BJ (cell line): ENCODE measurements around the gene ADD1. TPM values are rescaled to one million over a fixed set of nuclear protein-coding genes. Genes with fewer than 3 reads are reported as not detected.

Experiments used
- CTCF ChIA-PET: fragments of 350-600 bp; formaldehyde crosslinking; extraction: SDS; loops from one replicate; lab custom pipeline; 2021; ENCODE audit warnings: antibody characterized with exemption, inconsistent platforms; lab: Yijun Ruan, JAX
- POLR2A ChIA-PET: fragments of 300-600 bp; sonication (Branson Sonifier 250); formaldehyde crosslinking; extraction: SDS; loops from one replicate; lab custom pipeline; 2021; ENCODE audit warnings: antibody characterized with exemption; lab: Charles Lee
- DNase-seq: peaks from one replicate; pipeline ENCODE4 v3.0.0-alpha.2; 2011; ENCODE audit warnings: low read depth
- H3K27me3 ChIP-seq: 2 replicates; pipeline ENCODE4 v1.6.0; 2011; ENCODE audit warnings: low read length; ENCODE audit not compliant: control insufficient read depth, insufficient read depth
- H3K36me3 ChIP-seq: 2 replicates; pipeline ENCODE4 v1.5.1; 2011; ENCODE audit warnings: low read length; ENCODE audit not compliant: control insufficient read depth, insufficient read depth
- H3K4me3 ChIP-seq: 2 replicates; pipeline ENCODE4 v1.5.1; 2011; ENCODE audit warnings: low read depth, mild to moderate bottlenecking, control low read depth, low read length
- CTCF ChIP-seq: IDR thresholded peaks from 2 replicates; pipeline ENCODE4 v1.5.1; 2011; ENCODE audit warnings: low read depth, mild to moderate bottlenecking, control low read depth, inconsistent platforms, low read length, moderate library complexity; ENCODE audit not compliant: insufficient read depth
- polyA plus RNA-seq: library from polyadenylated mRNA; depleted of rRNA; stranded (reverse); fragments of >200 nt; gene quantifications from 2 replicates; pipeline ENCODE4 v1.2.3, GENCODE V29; 2011

The ADD1 gene
- polyA plus RNA-seq, 1 experiment, result 140 TPM

DNA sequence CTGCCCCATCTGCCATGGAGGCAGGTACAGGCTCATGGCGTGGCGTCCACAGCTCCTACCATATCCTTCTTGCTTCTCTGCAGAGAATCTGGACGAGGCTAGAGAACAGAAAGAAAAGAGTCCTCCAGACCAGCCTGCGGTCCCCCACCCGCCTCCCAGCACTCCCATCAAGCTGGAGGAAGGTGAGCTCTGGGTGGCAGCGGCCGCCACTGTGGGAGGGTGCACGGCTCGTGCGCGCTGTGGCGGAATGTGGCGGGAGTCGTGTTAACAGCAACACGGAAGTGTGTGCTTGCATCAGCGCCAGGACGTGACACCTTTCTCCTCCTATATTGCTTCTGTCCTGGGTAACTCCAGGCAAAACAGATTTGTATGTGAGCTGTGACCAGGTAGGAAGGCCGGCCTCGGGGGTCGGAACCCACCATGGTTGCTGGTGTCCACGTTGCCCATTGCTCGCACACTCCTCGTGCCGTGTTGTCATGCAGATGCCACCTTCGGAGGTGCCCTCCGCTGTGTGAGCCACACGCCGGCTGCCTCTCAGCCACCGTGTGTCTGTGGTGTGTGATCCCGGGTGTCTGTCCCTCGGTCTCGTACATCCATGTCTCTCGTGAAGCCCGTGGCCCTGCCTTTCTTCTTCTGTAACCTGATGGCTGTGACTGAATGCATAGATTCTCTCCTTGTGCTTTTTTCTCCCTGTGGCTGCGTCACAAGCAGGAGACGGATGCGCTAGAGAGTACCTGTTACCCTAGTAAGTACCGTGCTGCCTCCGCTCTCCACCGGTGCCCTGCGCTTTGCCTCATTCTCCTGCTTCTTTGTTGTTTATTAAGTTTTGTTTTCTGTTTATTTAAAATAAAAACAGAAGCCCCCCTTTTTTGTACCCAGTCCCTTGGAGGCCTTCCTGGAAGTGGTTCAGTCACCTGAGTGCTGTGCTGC lies 82.6 kb downstream of the ADD1 start:
- CTCF ChIA-PET, result no interaction called here
- no peaks in the 10 kb centered on the region for H3K27me3 ChIP-seq
- TF ChIP-seq CTCF, result no peak
- POLR2A ChIA-PET, result no interaction called here
- H3K4me3 ChIP-seq, result no peak overlapping the region
- peaks cover 44% of the 10 kb centered on the region for H3K36me3 ChIP-seq
- no peak for DNase-seq

DNA sequence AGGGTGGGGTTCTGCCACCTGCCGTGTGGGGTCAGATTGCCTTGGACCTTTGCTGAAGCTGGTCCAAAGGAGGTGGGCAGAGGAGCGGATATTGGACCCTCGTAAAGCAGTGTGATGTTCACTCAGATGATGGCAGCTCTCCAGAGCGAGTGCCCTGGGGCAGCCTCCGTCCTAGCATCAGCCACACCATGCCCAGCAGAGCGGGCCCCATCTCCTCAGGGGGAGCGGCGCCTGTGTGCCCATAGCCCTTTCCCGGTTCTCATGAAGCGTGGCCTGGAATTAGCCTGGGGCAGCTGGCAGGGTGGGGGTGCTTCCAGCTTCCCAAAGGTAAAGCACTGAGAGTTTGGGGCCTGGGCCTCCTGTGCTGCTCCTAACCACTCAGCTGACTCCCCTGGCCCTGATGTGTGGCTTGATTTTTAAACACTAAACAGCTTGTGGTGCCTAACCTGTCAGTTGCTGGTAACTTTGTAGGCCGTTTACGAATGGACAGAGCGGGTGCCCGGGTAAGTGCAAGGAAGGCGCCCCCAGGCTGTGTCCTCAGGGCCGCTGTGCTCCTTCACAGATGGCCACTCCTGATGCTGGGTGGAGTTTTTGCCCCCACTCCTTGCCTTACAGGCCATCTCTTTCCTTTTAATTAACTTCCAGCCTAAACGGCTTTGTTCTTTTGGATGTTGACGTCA lies 83.5 kb downstream of the ADD1 start:
- Histone ChIP-seq H3K4me3 (no peak overlapping the region), H3K27me3 (no peaks in the 10 kb centered on the region), H3K36me3 (peaks cover 51% of the 10 kb centered on the region)
- POLR2A ChIA-PET, result no interaction called here
- no peak for DNase-seq
- no peak for TF ChIP-seq CTCF
- CTCF ChIA-PET, result interaction anchor here (0.5 to 1.0 kb wide), 2 partner anchors 8 to 218 kb away, joined by 3 to 4 read pairs; no protein-coding TSS in a partner anchor

GRCh38 chr4:2927696-2928075 lies 84.0 kb downstream of the ADD1 start:
- POLR2A ChIA-PET, result no interaction called here
- no peak for TF ChIP-seq CTCF
- CTCF ChIA-PET, result interaction anchor here (0.5 to 1.0 kb wide), 2 partner anchors 8 to 219 kb away, joined by 3 to 4 read pairs; no protein-coding TSS in a partner anchor

DNA sequence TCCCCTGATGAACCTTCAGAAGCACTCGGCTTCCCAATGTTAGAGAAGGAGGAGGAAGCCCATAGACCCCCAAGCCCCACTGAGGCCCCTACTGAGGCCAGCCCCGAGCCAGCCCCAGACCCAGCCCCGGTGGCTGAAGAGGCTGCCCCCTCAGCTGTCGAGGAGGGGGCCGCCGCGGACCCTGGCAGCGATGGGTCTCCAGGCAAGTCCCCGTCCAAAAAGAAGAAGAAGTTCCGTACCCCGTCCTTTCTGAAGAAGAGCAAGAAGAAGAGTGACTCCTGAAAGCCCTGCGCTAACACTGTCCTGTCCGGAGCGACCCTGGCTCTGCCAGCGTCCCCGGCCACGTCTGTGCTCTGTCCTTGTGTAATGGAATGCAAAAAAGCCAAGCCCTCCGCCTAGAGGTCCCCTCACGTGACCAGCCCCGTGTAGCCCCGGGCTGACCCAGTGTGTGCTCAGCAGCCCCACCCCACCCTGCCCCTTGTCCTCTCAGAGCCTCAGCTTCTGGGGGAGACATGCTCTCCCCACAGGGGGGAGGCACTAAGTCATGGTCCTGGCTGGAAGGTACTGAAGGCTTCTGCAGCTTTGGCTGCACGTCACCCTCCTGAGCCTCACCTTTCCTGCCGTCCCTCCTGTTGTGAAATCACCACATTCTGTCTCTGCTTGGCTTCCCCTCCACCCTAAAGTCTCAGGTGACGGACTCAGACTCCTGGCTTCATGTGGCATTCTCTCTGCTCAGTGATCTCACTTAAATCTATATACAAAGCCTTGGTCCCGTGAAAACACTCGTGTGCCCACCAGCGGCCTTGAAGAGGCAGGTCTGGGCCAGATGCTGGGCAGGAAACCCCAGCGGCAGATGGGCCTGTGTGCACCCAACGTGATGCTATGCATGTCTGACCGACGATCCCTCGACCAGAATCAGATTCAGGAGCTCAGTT lies 84.9 kb downstream of the ADD1 start:
- ChIA-PET CTCF (interaction anchor here (1.0 kb wide), 1 partner anchor 9 kb away, joined by 4 read pairs; no protein-coding TSS in a partner anchor), POLR2A (no interaction called here)
- H3K27me3 ChIP-seq, result no peaks in the 10 kb centered on the region
- no peak for TF ChIP-seq CTCF
- no peak overlapping the region for H3K4me3 ChIP-seq
- H3K36me3 ChIP-seq, result peaks cover 52% of the 10 kb centered on the region
- no peak for DNase-seq

More at GRCh38 chr4:2927696-2928075, 84.0 kb downstream of the ADD1 start:
- no peak for DNase-seq
- peaks cover 53% of the 10 kb centered on the region for H3K36me3 ChIP-seq
- H3K4me3 ChIP-seq, result no peak overlapping the region
- H3K27me3 ChIP-seq, result no peaks in the 10 kb centered on the region
